WI38 (cell line): ENCODE data around the gene REPS2.

Experiments
- H3K4me3 ChIP-seq: 2 replicates; pipeline ENCODE4 v1.5.1; 2011; ENCODE audit warnings: low read depth, mild to moderate bottlenecking, control low read depth, low read length
- TF ChIP-seq, protein P1 (sequence below): IDR thresholded peaks from 2 replicates; pipeline ENCODE4 v1.5.1; 2012; ENCODE audit warnings: low read depth, mild to moderate bottlenecking, control low read depth, low read length

REPS2 gene

DNA sequence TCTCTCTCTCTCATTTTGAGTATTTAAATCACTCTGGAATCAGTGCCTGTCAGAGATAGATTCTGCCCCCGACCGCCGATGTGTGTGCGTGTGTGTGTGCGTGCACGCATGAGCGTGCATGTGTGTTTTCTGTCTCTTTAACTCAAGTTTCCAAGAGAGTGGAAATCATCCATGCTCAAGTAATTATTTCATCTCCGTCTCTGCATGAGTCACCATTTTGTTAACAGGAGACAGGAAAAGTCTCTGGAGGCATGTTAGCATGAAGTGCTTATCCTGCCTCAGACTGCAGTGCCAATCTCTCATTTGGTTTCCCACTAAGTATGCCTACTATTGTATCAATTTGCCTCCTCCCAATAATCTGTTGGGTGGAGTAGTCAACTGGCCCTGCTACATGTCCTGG, 245.6 kb downstream of the REPS2 start:
- H3K4me3 ChIP-seq: no peak overlapping the region
- TF ChIP-seq, protein P1, sequence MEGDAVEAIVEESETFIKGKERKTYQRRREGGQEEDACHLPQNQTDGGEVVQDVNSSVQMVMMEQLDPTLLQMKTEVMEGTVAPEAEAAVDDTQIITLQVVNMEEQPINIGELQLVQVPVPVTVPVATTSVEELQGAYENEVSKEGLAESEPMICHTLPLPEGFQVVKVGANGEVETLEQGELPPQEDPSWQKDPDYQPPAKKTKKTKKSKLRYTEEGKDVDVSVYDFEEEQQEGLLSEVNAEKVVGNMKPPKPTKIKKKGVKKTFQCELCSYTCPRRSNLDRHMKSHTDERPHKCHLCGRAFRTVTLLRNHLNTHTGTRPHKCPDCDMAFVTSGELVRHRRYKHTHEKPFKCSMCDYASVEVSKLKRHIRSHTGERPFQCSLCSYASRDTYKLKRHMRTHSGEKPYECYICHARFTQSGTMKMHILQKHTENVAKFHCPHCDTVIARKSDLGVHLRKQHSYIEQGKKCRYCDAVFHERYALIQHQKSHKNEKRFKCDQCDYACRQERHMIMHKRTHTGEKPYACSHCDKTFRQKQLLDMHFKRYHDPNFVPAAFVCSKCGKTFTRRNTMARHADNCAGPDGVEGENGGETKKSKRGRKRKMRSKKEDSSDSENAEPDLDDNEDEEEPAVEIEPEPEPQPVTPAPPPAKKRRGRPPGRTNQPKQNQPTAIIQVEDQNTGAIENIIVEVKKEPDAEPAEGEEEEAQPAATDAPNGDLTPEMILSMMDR: no peak
